Measurements from ENCODE around the gene TENT4B. TPM values are rescaled to one million over a fixed set of nuclear protein-coding genes. Genes with fewer than 3 reads are reported as not detected.

TENT4B gene
- total RNA-seq, 1 experiment from 2014 or later: 13.0 TPM

DNA sequence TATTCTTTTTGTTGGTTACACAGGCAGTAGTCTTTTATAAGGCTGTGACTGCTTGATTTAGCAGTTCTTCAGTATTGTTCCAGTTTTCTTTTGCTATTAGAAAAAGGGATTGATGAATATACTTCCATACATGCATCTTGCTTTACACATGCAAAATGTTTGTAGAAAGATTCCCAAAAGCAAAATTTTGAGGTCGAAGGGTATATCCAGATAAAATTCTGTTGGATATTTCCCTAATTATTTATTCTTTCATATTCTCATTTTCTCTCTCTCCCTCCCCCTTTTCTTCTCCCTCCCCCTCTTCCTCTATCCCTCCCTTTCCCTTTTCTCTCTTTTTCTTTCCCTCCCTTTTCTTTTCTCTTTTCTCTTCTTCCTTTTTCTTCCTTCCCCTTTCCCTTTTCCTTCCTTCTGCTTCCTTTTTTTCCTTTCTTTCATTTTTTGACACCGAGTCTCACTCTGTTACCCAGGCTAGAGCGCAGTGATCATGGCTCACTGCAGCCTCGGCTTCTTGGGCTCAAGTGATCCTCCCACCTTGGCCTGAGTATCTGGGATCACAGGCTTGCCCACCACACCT, 66.4 kb downstream of the TENT4B start:
- Histone ChIP-seq H3T11ph (ENCODE audit: low read length) (no peak overlapping the region), H3K79me2 (ENCODE audit: insufficient read depth, low read length) (no peaks in the 10 kb centered on the region), H3K9me3 (ENCODE audit: control insufficient read depth, low read depth, low read length) (no peaks in the 10 kb centered on the region), H3K4ac (ENCODE audit: low read depth, low read length) (no peak overlapping the region), H3K14ac (ENCODE audit: insufficient read depth, low read length) (no peak overlapping the region), H3K27ac (ENCODE audit: insufficient read length, low read depth, low read length) (no peak overlapping the region), H4K91ac (ENCODE audit: insufficient read length, low read depth, low read length) (no peak overlapping the region), H2AFZ (ENCODE audit: low read length) (no peak overlapping the region), H2BK20ac (ENCODE audit: low read depth, low read length, poor library complexity, severe bottlenecking) (no peak overlapping the region), H4K5ac (ENCODE audit: insufficient read length, low read depth, low read length) (no peak overlapping the region), H3K23ac (ENCODE audit: insufficient read length, low read depth, low read length) (no peak overlapping the region), H3K23me2 (ENCODE audit: insufficient read length, low read depth, low read length, poor library complexity, severe bottlenecking) (no peaks in the 10 kb centered on the region), H3K4me1 (ENCODE audit: insufficient read depth, low read length) (no peaks in the 10 kb centered on the region), H3K56ac (ENCODE audit: insufficient read length, low read depth, low read length) (no peak overlapping the region), H3K18ac (ENCODE audit: insufficient read length, low read depth, low read length) (no peak overlapping the region), H2AK5ac (ENCODE audit: insufficient read length, low read length) (no peak overlapping the region), H2BK120ac (ENCODE audit: low read depth, low read length, poor library complexity, severe bottlenecking) (no peak overlapping the region), H4K20me1 (ENCODE audit: control insufficient read depth, insufficient read depth, insufficient read length) (no peaks in the 10 kb centered on the region), H3K9ac (ENCODE audit: extremely low read depth, insufficient read length, low read length) (no peak overlapping the region), H2BK15ac (ENCODE audit: low read depth, low read length) (no peak overlapping the region), H2BK5ac (ENCODE audit: insufficient read length, low read length) (no peak overlapping the region), H2BK12ac (ENCODE audit: insufficient read length, low read depth, low read length) (no peak overlapping the region), H3K79me1 (ENCODE audit: insufficient read depth, low read depth, low read length, poor library complexity, severe bottlenecking) (no peaks in the 10 kb centered on the region), H4K8ac (replicated peaks; ENCODE audit: insufficient read length, low read depth, low read length) (no peak overlapping the region), H3K4me2 (ENCODE audit: insufficient read depth, insufficient read length, low read length) (no peak overlapping the region), H3K27me3 (ENCODE audit: insufficient read depth, low read length) (no peaks in the 10 kb centered on the region)
- H3K9me3 Mint-ChIP-seq: no peaks in the 10 kb centered on the region
- no peak for DNase-seq
- H3K27me3 Mint-ChIP-seq (ENCODE audit: low read depth): no peaks in the 10 kb centered on the region
- H3K4me3 Mint-ChIP-seq: no peak overlapping the region
- H3K27ac Mint-ChIP-seq: peak overlapping the region in 1 of 3 experiments; percentile 89; a peak in 3 of 7 replicates
- whole genome bisulfite sequencing (ENCODE audit: extremely low coverage, insufficient read length, low lambda C conversion rate): no CpG with 5 or more reads among the region's 4 CpGs
- TF ChIP-seq, protein P1, sequence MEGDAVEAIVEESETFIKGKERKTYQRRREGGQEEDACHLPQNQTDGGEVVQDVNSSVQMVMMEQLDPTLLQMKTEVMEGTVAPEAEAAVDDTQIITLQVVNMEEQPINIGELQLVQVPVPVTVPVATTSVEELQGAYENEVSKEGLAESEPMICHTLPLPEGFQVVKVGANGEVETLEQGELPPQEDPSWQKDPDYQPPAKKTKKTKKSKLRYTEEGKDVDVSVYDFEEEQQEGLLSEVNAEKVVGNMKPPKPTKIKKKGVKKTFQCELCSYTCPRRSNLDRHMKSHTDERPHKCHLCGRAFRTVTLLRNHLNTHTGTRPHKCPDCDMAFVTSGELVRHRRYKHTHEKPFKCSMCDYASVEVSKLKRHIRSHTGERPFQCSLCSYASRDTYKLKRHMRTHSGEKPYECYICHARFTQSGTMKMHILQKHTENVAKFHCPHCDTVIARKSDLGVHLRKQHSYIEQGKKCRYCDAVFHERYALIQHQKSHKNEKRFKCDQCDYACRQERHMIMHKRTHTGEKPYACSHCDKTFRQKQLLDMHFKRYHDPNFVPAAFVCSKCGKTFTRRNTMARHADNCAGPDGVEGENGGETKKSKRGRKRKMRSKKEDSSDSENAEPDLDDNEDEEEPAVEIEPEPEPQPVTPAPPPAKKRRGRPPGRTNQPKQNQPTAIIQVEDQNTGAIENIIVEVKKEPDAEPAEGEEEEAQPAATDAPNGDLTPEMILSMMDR (conservative IDR thresholded peaks at IDR 0.05): no peak
- H3K36me3 Mint-ChIP-seq (ENCODE audit: insufficient read depth in 1 of 3, low read depth in 3 of 3): peaks cover 6 to 29% (median 15%) of the 10 kb centered on the region in 3 experiments; a peak in 6 of 7 replicates
- H3K4me1 Mint-ChIP-seq: no peaks in the 10 kb centered on the region
